Tibial nerve (tissue), 3 donors: ENCODE data around the gene PROS1.
"Not testable (repeated sequence)": the region's sequence is repeated elsewhere in the genome, so short reads cannot be mapped to it uniquely, and the experiment has no call there.

Experiments used
- POLR2A ChIP-seq, 2 donors: fragments of 450-650 bp; IDR thresholded peaks; one replicate each; pipeline ENCODE4 v1.6.1; 2017; ENCODE audit warnings: antibody characterized with exemption in 2 of 2, mild to moderate bottlenecking in 2 of 2, moderate library complexity in 2 of 2
- TF ChIP-seq, protein P1 (sequence below), 5 experiments: fragments of 200-600 bp in 3 of 5; fragments of 450-650 bp in 2 of 5; sonication (generic) in 3 of 5; IDR thresholded peaks; one replicate each; pipeline ENCODE4 v1.5.1; 2016 to 2019; ENCODE audit warnings: antibody characterized with exemption in 5 of 5, mild to moderate bottlenecking in 3 of 5, moderate library complexity in 2 of 5

DNA sequence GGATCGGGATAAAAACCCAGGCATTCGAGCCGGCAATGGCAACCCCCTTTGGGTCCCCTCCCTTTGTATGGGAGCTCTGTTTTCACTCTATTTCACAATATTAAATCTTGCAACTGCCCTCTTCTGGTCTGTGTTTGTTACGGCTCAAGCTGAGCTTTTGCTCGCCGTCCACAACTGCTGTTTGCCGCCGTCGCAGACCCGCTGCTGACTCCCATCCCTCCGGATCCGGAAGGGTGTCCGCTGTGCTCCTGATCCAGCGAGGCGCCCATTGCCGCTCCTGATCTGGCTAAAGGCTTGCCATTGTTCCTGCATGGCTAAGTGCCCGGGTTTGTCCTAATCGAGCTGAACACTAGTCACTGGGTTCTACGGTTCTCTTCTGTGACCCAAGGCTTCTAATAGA lies 8.6 kb downstream of the PROS1 start:
- TF ChIP-seq, protein P1, sequence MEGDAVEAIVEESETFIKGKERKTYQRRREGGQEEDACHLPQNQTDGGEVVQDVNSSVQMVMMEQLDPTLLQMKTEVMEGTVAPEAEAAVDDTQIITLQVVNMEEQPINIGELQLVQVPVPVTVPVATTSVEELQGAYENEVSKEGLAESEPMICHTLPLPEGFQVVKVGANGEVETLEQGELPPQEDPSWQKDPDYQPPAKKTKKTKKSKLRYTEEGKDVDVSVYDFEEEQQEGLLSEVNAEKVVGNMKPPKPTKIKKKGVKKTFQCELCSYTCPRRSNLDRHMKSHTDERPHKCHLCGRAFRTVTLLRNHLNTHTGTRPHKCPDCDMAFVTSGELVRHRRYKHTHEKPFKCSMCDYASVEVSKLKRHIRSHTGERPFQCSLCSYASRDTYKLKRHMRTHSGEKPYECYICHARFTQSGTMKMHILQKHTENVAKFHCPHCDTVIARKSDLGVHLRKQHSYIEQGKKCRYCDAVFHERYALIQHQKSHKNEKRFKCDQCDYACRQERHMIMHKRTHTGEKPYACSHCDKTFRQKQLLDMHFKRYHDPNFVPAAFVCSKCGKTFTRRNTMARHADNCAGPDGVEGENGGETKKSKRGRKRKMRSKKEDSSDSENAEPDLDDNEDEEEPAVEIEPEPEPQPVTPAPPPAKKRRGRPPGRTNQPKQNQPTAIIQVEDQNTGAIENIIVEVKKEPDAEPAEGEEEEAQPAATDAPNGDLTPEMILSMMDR (IDR thresholded peaks at IDR 0.05): not testable (repeated sequence)
- TF ChIP-seq POLR2A (IDR thresholded peaks at IDR 0.05): not testable (repeated sequence)
